ENCODE results near the gene SENP6. TPM values are rescaled to one million over a fixed set of nuclear protein-coding genes. Genes with fewer than 3 reads are reported as not detected.
"Not testable (repeated sequence)": the region's sequence is repeated elsewhere in the genome, so short reads cannot be mapped to it uniquely, and the experiment has no call there.

SENP6 gene
- total and polyA plus RNA-seq, 2 experiments from 2014 or later, result 35.9 to 102 TPM

- WGBS (ENCODE audit: low lambda C conversion rate, missing lambda C conversion rate), result 86% methylated on average over 4 of the region's 4 CpGs
- Histone ChIP-seq H3K9me3 (ENCODE audit: low read depth) (no peaks in the 10 kb centered on the region), H3K4me1 (ENCODE audit: insufficient read depth) (no peaks in the 10 kb centered on the region)
These were observed 64.9 kb downstream of the SENP6 start for GRCh38 chr6:75666592-75666991.

GRCh38 chr6:75673884-75674283, 72.2 kb downstream of the SENP6 start:
- no peaks in the 10 kb centered on the region for H3K4me1 ChIP-seq (ENCODE audit: insufficient read depth)
- 95% methylated on average over 8 of the region's 8 CpGs for WGBS (ENCODE audit: low lambda C conversion rate, missing lambda C conversion rate)
- no peaks in the 10 kb centered on the region for H3K9me2 ChIP-seq (replicated peaks; ENCODE audit: insufficient read depth)
- no peak for DNase-seq (ENCODE audit: low spot score)
- H3K9me3 ChIP-seq (ENCODE audit: low read depth), result no peaks in the 10 kb centered on the region
- no peak overlapping the region for H3K4me2 ChIP-seq
- H2AFZ ChIP-seq, result no peak overlapping the region
- no peaks in the 10 kb centered on the region for H3K27me3 ChIP-seq
- H3K79me2 ChIP-seq, result peaks cover 5% of the 10 kb centered on the region
- no peaks in the 10 kb centered on the region for H3K36me3 ChIP-seq (replicated peaks; ENCODE audit: insufficient read depth, low read depth)
- H4K20me1 ChIP-seq (ENCODE audit: insufficient read depth, poor library complexity, severe bottlenecking), result no peaks in the 10 kb centered on the region
- no peak overlapping the region for H3K27ac ChIP-seq
- H3K4me3 ChIP-seq, result no peak overlapping the region
- no peak for TF ChIP-seq EZH2phosphoT487 (IDR thresholded peaks at IDR 0.05; ENCODE audit: low read depth, severe bottlenecking, unreplicated experiment)
- no peak for TF ChIP-seq CTCF (IDR thresholded peaks at IDR 0.05; ENCODE audit: poor library complexity)
- TF ChIP-seq EZH2 (IDR thresholded peaks at IDR 0.05; ENCODE audit: borderline replicate concordance), result no peak

More at GRCh38 chr6:75666592-75666991, 64.9 kb downstream of the SENP6 start:
- TF ChIP-seq CTCF (IDR thresholded peaks at IDR 0.05; ENCODE audit: poor library complexity), result no peak
- TF ChIP-seq EZH2phosphoT487 (IDR thresholded peaks at IDR 0.05; ENCODE audit: low read depth, severe bottlenecking, unreplicated experiment), result no peak
- no peak for TF ChIP-seq EZH2 (IDR thresholded peaks at IDR 0.05; ENCODE audit: borderline replicate concordance)
- Histone ChIP-seq H4K20me1 (ENCODE audit: insufficient read depth, poor library complexity, severe bottlenecking) (no peaks in the 10 kb centered on the region), H3K79me2 (peaks cover 17% of the 10 kb centered on the region), H3K9me2 (replicated peaks; ENCODE audit: insufficient read depth) (no peaks in the 10 kb centered on the region), H3K4me3 (no peak overlapping the region), H3K27ac (no peak overlapping the region), H3K36me3 (replicated peaks; ENCODE audit: insufficient read depth, low read depth) (no peaks in the 10 kb centered on the region), H3K27me3 (no peaks in the 10 kb centered on the region), H2AFZ (no peak overlapping the region), H3K4me2 (no peak overlapping the region)
- no peak for DNase-seq (ENCODE audit: low spot score)

- Histone ChIP-seq H3K4me1 (ENCODE audit: insufficient read depth) (no peaks in the 10 kb centered on the region), H3K27ac (no peak overlapping the region), H3K27me3 (no peaks in the 10 kb centered on the region), H3K4me3 (no peak overlapping the region), H3K9me2 (replicated peaks; ENCODE audit: insufficient read depth) (no peaks in the 10 kb centered on the region), H4K20me1 (ENCODE audit: insufficient read depth, poor library complexity, severe bottlenecking) (no peaks in the 10 kb centered on the region), H3K9me3 (ENCODE audit: low read depth) (no peaks in the 10 kb centered on the region), H3K79me2 (peaks cover 10% of the 10 kb centered on the region), H3K4me2 (no peak overlapping the region), H2AFZ (no peak overlapping the region), H3K36me3 (replicated peaks; ENCODE audit: insufficient read depth, low read depth) (peaks cover 6% of the 10 kb centered on the region)
- WGBS (ENCODE audit: low lambda C conversion rate, missing lambda C conversion rate), result 91% methylated on average over 1 of the region's 1 CpG
- TF ChIP-seq CTCF (IDR thresholded peaks at IDR 0.05; ENCODE audit: poor library complexity) (no peak), EZH2phosphoT487 (IDR thresholded peaks at IDR 0.05; ENCODE audit: low read depth, severe bottlenecking, unreplicated experiment) (no peak), EZH2 (IDR thresholded peaks at IDR 0.05; ENCODE audit: borderline replicate concordance) (no peak)
- DNase-seq (ENCODE audit: low spot score), result no peak
These were observed 74.7 kb downstream of the SENP6 start for GRCh38 chr6:75676377-75676776.

- not testable (repeated sequence) for H3K4me2 ChIP-seq; H3K9me2 ChIP-seq (replicated peaks; ENCODE audit: insufficient read depth); H3K4me1 ChIP-seq (ENCODE audit: insufficient read depth); DNase-seq (ENCODE audit: low spot score); H2AFZ ChIP-seq; H3K4me3 ChIP-seq; H3K27ac ChIP-seq; H3K9me3 ChIP-seq (ENCODE audit: low read depth); H3K27me3 ChIP-seq; H4K20me1 ChIP-seq (ENCODE audit: insufficient read depth, poor library complexity, severe bottlenecking)
- Histone ChIP-seq H3K79me2 (peaks cover 28% of the 10 kb centered on the region), H3K36me3 (replicated peaks; ENCODE audit: insufficient read depth, low read depth) (peaks cover 17% of the 10 kb centered on the region)
- 91% methylated on average over 2 of the region's 2 CpGs for WGBS (ENCODE audit: low lambda C conversion rate, missing lambda C conversion rate)
These were observed 80.9 kb downstream of the SENP6 start for GRCh38 chr6:75682548-75682947.

- H3K4me1 ChIP-seq (ENCODE audit: insufficient read depth); H3K9me2 ChIP-seq (replicated peaks; ENCODE audit: insufficient read depth); H2AFZ ChIP-seq; H4K20me1 ChIP-seq (ENCODE audit: insufficient read depth, poor library complexity, severe bottlenecking); DNase-seq (ENCODE audit: low spot score); H3K4me2 ChIP-seq; H3K4me3 ChIP-seq; H3K27me3 ChIP-seq; H3K27ac ChIP-seq; H3K9me3 ChIP-seq (ENCODE audit: low read depth): not testable (repeated sequence)
- Histone ChIP-seq H3K36me3 (replicated peaks; ENCODE audit: insufficient read depth, low read depth) (peaks cover 17% of the 10 kb centered on the region), H3K79me2 (peaks cover 28% of the 10 kb centered on the region)
- 100% methylated on average over 2 of the region's 2 CpGs for WGBS (ENCODE audit: low lambda C conversion rate, missing lambda C conversion rate)
These were observed 81.3 kb downstream of the SENP6 start for GRCh38 chr6:75683005-75683404.

GRCh38 chr6:75687535-75687934, 85.9 kb downstream of the SENP6 start:
- not testable (repeated sequence) for H4K20me1 ChIP-seq (ENCODE audit: insufficient read depth, poor library complexity, severe bottlenecking); H3K4me3 ChIP-seq; H2AFZ ChIP-seq; H3K9me3 ChIP-seq (ENCODE audit: low read depth); H3K36me3 ChIP-seq (replicated peaks; ENCODE audit: insufficient read depth, low read depth); H3K27me3 ChIP-seq; DNase-seq (ENCODE audit: low spot score); H3K27ac ChIP-seq; H3K4me1 ChIP-seq (ENCODE audit: insufficient read depth); H3K9me2 ChIP-seq (replicated peaks; ENCODE audit: insufficient read depth); H3K4me2 ChIP-seq
- WGBS (ENCODE audit: low lambda C conversion rate, missing lambda C conversion rate), result 92% methylated on average over 5 of the region's 5 CpGs
- H3K79me2 ChIP-seq, result peaks cover 15% of the 10 kb centered on the region

All from hepatocyte (in vitro differentiated cells).